ENCODE measurements around the gene TBCB. TPM values are rescaled to one million over a fixed set of nuclear protein-coding genes. Genes with fewer than 3 reads are reported as not detected.

TBCB gene
- total and polyA plus RNA-seq, 2 donors = 159 to 186 TPM

GRCh38 chr19:36097036-36097435 lies 18.2 kb upstream of the TBCB start:
- no peaks in the 10 kb centered on the region for H3K27me3 ChIP-seq (ENCODE audit: control insufficient read depth in 2 of 2, insufficient read depth in 1 of 2, low read length in 1 of 2)
- no peak overlapping the region for H3K4me3 ChIP-seq (ENCODE audit: low read length in 2 of 2)
- peaks cover 59 to 75% of the 10 kb centered on the region in 2 donors for H3K36me3 ChIP-seq (ENCODE audit: control insufficient read depth in 2 of 2, insufficient read depth in 2 of 2, low read length in 1 of 2)
- no peaks in the 10 kb centered on the region for H3K9me3 ChIP-seq (ENCODE audit: control insufficient read depth in 2 of 2, insufficient read depth in 1 of 2, low read length in 1 of 2)
- DNase-seq (ENCODE audit: low read depth in 6 of 9, low spot score in 9 of 9) = no peak
- no peaks in the 10 kb centered on the region for H3K4me1 ChIP-seq (ENCODE audit: control insufficient read depth in 2 of 2, insufficient read depth in 2 of 2, low read length in 2 of 2)
- no peak overlapping the region for H3K27ac ChIP-seq (ENCODE audit: low read depth in 1 of 2, low read length in 1 of 2)
- 97% methylated on average over 6 of the region's 6 CpGs for WGBS

- no peaks in the 10 kb centered on the region for H3K4me1 ChIP-seq (ENCODE audit: control insufficient read depth in 2 of 2, insufficient read depth in 2 of 2, low read length in 2 of 2)
- no peaks in the 10 kb centered on the region for H3K9me3 ChIP-seq (ENCODE audit: control insufficient read depth in 2 of 2, insufficient read depth in 1 of 2, low read length in 1 of 2)
- H3K27me3 ChIP-seq (ENCODE audit: control insufficient read depth in 2 of 2, insufficient read depth in 1 of 2, low read length in 1 of 2) = no peaks in the 10 kb centered on the region
- DNase-seq (ENCODE audit: low read depth in 6 of 9, low spot score in 9 of 9) = no peak
- no peak overlapping the region for H3K27ac ChIP-seq (ENCODE audit: low read depth in 1 of 2, low read length in 1 of 2)
- whole genome bisulfite sequencing = 92% methylated on average over 19 of the region's 19 CpGs
- H3K36me3 ChIP-seq (ENCODE audit: control insufficient read depth in 2 of 2, insufficient read depth in 2 of 2, low read length in 1 of 2) = peaks cover 59 to 75% of the 10 kb centered on the region in 2 donors
- H3K4me3 ChIP-seq (ENCODE audit: low read length in 2 of 2) = no peak overlapping the region
Measured at GRCh38 chr19:36099166-36099785, 16.0 kb upstream of the TBCB start.

- H3K4me1 ChIP-seq (ENCODE audit: control insufficient read depth in 2 of 2, insufficient read depth in 2 of 2, low read length in 2 of 2) = no peaks in the 10 kb centered on the region
- H3K4me3 ChIP-seq (ENCODE audit: low read length in 2 of 2) = no peak overlapping the region
- no peaks in the 10 kb centered on the region for H3K9me3 ChIP-seq (ENCODE audit: control insufficient read depth in 2 of 2, insufficient read depth in 1 of 2, low read length in 1 of 2)
- 99% methylated on average over 5 of the region's 5 CpGs for WGBS
- H3K36me3 ChIP-seq (ENCODE audit: control insufficient read depth in 2 of 2, insufficient read depth in 2 of 2, low read length in 1 of 2) = peaks cover 60 to 79% of the 10 kb centered on the region in 2 donors
- no peak overlapping the region for H3K27ac ChIP-seq (ENCODE audit: low read depth in 1 of 2, low read length in 1 of 2)
- DNase-seq (ENCODE audit: low read depth in 6 of 9, low spot score in 9 of 9) = no peak
- no peaks in the 10 kb centered on the region for H3K27me3 ChIP-seq (ENCODE audit: control insufficient read depth in 2 of 2, insufficient read depth in 1 of 2, low read length in 1 of 2)
Measured at GRCh38 chr19:36100476-36100875, 14.8 kb upstream of the TBCB start.

- Histone ChIP-seq H3K4me3 (ENCODE audit: low read length in 2 of 2) (no peak overlapping the region), H3K27ac (ENCODE audit: low read depth in 1 of 2, low read length in 1 of 2) (no peak overlapping the region)
Measured at GRCh38 chr19:36101550-36102327, 13.5 kb upstream of the TBCB start.

GRCh38 chr19:36103040-36103626 lies 12.1 kb upstream of the TBCB start:
- Histone ChIP-seq H3K4me1 (ENCODE audit: control insufficient read depth in 2 of 2, insufficient read depth in 2 of 2, low read length in 2 of 2) (no peaks in the 10 kb centered on the region), H3K9me3 (ENCODE audit: control insufficient read depth in 2 of 2, insufficient read depth in 1 of 2, low read length in 1 of 2) (no peaks in the 10 kb centered on the region), H3K36me3 (ENCODE audit: control insufficient read depth in 2 of 2, insufficient read depth in 2 of 2, low read length in 1 of 2) (peaks cover 51 to 68% of the 10 kb centered on the region in 2 donors), H3K27me3 (ENCODE audit: control insufficient read depth in 2 of 2, insufficient read depth in 1 of 2, low read length in 1 of 2) (no peaks in the 10 kb centered on the region), H3K4me3 (ENCODE audit: low read length in 2 of 2) (no peak overlapping the region), H3K27ac (ENCODE audit: low read depth in 1 of 2, low read length in 1 of 2) (no peak overlapping the region)
- DNase-seq (ENCODE audit: low read depth in 6 of 9, low spot score in 9 of 9) = no peak
- 95% methylated on average over 24 of the region's 24 CpGs for WGBS

More at GRCh38 chr19:36101550-36102327, 13.5 kb upstream of the TBCB start:
- Histone ChIP-seq H3K27me3 (ENCODE audit: control insufficient read depth in 2 of 2, insufficient read depth in 1 of 2, low read length in 1 of 2) (no peaks in the 10 kb centered on the region), H3K36me3 (ENCODE audit: control insufficient read depth in 2 of 2, insufficient read depth in 2 of 2, low read length in 1 of 2) (peaks cover 55 to 79% of the 10 kb centered on the region in 2 donors), H3K4me1 (ENCODE audit: control insufficient read depth in 2 of 2, insufficient read depth in 2 of 2, low read length in 2 of 2) (no peaks in the 10 kb centered on the region), H3K9me3 (ENCODE audit: control insufficient read depth in 2 of 2, insufficient read depth in 1 of 2, low read length in 1 of 2) (no peaks in the 10 kb centered on the region)
- DNase-seq (ENCODE audit: low read depth in 6 of 9, low spot score in 9 of 9) = no peak
- 98% methylated on average over 27 of the region's 27 CpGs for WGBS

- DNase-seq (ENCODE audit: low read depth in 6 of 9, low spot score in 9 of 9) = no peak
- Histone ChIP-seq H3K4me1 (ENCODE audit: control insufficient read depth in 2 of 2, insufficient read depth in 2 of 2, low read length in 2 of 2) (no peaks in the 10 kb centered on the region), H3K27me3 (ENCODE audit: control insufficient read depth in 2 of 2, insufficient read depth in 1 of 2, low read length in 1 of 2) (no peaks in the 10 kb centered on the region), H3K36me3 (ENCODE audit: control insufficient read depth in 2 of 2, insufficient read depth in 2 of 2, low read length in 1 of 2) (peaks cover 48 to 67% of the 10 kb centered on the region in 2 donors), H3K9me3 (ENCODE audit: control insufficient read depth in 2 of 2, insufficient read depth in 1 of 2, low read length in 1 of 2) (no peaks in the 10 kb centered on the region), H3K27ac (ENCODE audit: low read depth in 1 of 2, low read length in 1 of 2) (no peak overlapping the region), H3K4me3 (ENCODE audit: low read length in 2 of 2) (no peak overlapping the region)
- WGBS = 97% methylated on average over 12 of the region's 12 CpGs
Measured at GRCh38 chr19:36103842-36104552, 11.3 kb upstream of the TBCB start.

- H3K27ac ChIP-seq (ENCODE audit: low read depth in 1 of 2, low read length in 1 of 2) = no peak overlapping the region
- no peaks in the 10 kb centered on the region for H3K4me1 ChIP-seq (ENCODE audit: control insufficient read depth in 2 of 2, insufficient read depth in 2 of 2, low read length in 2 of 2)
- 97% methylated on average over 6 of the region's 6 CpGs for WGBS
- H3K4me3 ChIP-seq (ENCODE audit: low read length in 2 of 2) = no peak overlapping the region
- peaks cover 38 to 53% of the 10 kb centered on the region in 2 donors for H3K36me3 ChIP-seq (ENCODE audit: control insufficient read depth in 2 of 2, insufficient read depth in 2 of 2, low read length in 1 of 2)
- no peak for DNase-seq (ENCODE audit: low read depth in 6 of 9, low spot score in 9 of 9)
- no peaks in the 10 kb centered on the region for H3K27me3 ChIP-seq (ENCODE audit: control insufficient read depth in 2 of 2, insufficient read depth in 1 of 2, low read length in 1 of 2)
- H3K9me3 ChIP-seq (ENCODE audit: control insufficient read depth in 2 of 2, insufficient read depth in 1 of 2, low read length in 1 of 2) = no peaks in the 10 kb centered on the region
Measured at GRCh38 chr19:36106441-36106840, 8.8 kb upstream of the TBCB start.

GRCh38 chr19:36106991-36107390 lies 8.3 kb upstream of the TBCB start:
- H3K9me3 ChIP-seq (ENCODE audit: control insufficient read depth in 2 of 2, insufficient read depth in 1 of 2, low read length in 1 of 2) = no peaks in the 10 kb centered on the region
- H3K4me1 ChIP-seq (ENCODE audit: control insufficient read depth in 2 of 2, insufficient read depth in 2 of 2, low read length in 2 of 2) = no peaks in the 10 kb centered on the region
- 96% methylated on average over 5 of the region's 5 CpGs for WGBS
- no peak overlapping the region for H3K4me3 ChIP-seq (ENCODE audit: low read length in 2 of 2)
- H3K36me3 ChIP-seq (ENCODE audit: control insufficient read depth in 2 of 2, insufficient read depth in 2 of 2, low read length in 1 of 2) = peaks cover 34 to 47% of the 10 kb centered on the region in 2 donors
- no peaks in the 10 kb centered on the region for H3K27me3 ChIP-seq (ENCODE audit: control insufficient read depth in 2 of 2, insufficient read depth in 1 of 2, low read length in 1 of 2)
- H3K27ac ChIP-seq (ENCODE audit: low read depth in 1 of 2, low read length in 1 of 2) = no peak overlapping the region
- no peak for DNase-seq (ENCODE audit: low read depth in 6 of 9, low spot score in 9 of 9)

- WGBS = 98% methylated on average over 3 of the region's 3 CpGs
- Histone ChIP-seq H3K27me3 (ENCODE audit: control insufficient read depth in 2 of 2, insufficient read depth in 1 of 2, low read length in 1 of 2) (no peaks in the 10 kb centered on the region), H3K4me1 (ENCODE audit: control insufficient read depth in 2 of 2, insufficient read depth in 2 of 2, low read length in 2 of 2) (peaks cover 3 to 5% of the 10 kb centered on the region in 2 donors), H3K36me3 (ENCODE audit: control insufficient read depth in 2 of 2, insufficient read depth in 2 of 2, low read length in 1 of 2) (peaks cover 27 to 44% of the 10 kb centered on the region in 2 donors), H3K9me3 (ENCODE audit: control insufficient read depth in 2 of 2, insufficient read depth in 1 of 2, low read length in 1 of 2) (no peaks in the 10 kb centered on the region), H3K27ac (ENCODE audit: low read depth in 1 of 2, low read length in 1 of 2) (no peak overlapping the region), H3K4me3 (ENCODE audit: low read length in 2 of 2) (no peak overlapping the region)
- no peak for DNase-seq (ENCODE audit: low read depth in 6 of 9, low spot score in 9 of 9)
Measured at GRCh38 chr19:36108684-36109083, 6.6 kb upstream of the TBCB start.
